Endothelial cell of umbilical vein (primary cell): Measurements from ENCODE around the gene CAMK2G.

Experiments used
- EZH2 ChIP-seq: IDR thresholded peaks from 2 replicates; pipeline ENCODE4 v1.6.1; 2012; ENCODE audit warnings: borderline replicate concordance, low read depth, mild to moderate bottlenecking, moderate library complexity, low read length, inconsistent platforms; ENCODE audit not compliant: severe bottlenecking
- POLR2A ChIP-seq: IDR thresholded peaks from 2 replicates; pipeline ENCODE4 v1.6.1; 2012; ENCODE audit warnings: low read depth, mild to moderate bottlenecking, control low read depth, low read length
- TF ChIP-seq, protein P1 (sequence below), 2 donors: IDR thresholded peaks; 1 replicate in 1 of 2; 2 replicates in 1 of 2; pipeline ENCODE4 v1.5.1; 2011; ENCODE audit warnings: low read length in 2 of 2, mild to moderate bottlenecking in 2 of 2, moderate library complexity in 2 of 2, control low read depth in 1 of 2, inconsistent platforms in 1 of 2, low read depth in 1 of 2; ENCODE audit not compliant: insufficient read depth in 1 of 2; ENCODE audit errors: extremely low read depth in 1 of 2

DNA sequence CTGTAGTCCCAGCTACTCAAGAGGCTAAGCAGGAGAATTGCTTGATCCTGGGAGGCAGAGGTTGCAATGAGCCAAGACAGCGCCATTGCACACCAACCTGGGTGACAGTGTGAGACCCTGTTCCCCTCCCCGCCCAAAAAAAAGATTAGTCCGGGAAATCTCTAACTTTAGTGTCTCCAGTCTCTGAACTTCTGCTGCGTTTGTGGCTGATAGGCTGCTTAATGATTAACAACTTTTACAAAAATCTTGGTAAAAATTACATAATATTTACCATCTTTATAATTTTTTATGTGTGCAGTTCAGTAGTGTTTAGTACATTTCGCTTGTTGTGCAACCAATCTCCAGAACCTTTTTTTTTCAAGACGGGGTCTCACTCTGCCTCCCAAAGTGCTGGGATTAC, 26.9 kb upstream of the CAMK2G start:
- TF ChIP-seq POLR2A = no peak
- no peak for TF ChIP-seq EZH2
- TF ChIP-seq, protein P1, sequence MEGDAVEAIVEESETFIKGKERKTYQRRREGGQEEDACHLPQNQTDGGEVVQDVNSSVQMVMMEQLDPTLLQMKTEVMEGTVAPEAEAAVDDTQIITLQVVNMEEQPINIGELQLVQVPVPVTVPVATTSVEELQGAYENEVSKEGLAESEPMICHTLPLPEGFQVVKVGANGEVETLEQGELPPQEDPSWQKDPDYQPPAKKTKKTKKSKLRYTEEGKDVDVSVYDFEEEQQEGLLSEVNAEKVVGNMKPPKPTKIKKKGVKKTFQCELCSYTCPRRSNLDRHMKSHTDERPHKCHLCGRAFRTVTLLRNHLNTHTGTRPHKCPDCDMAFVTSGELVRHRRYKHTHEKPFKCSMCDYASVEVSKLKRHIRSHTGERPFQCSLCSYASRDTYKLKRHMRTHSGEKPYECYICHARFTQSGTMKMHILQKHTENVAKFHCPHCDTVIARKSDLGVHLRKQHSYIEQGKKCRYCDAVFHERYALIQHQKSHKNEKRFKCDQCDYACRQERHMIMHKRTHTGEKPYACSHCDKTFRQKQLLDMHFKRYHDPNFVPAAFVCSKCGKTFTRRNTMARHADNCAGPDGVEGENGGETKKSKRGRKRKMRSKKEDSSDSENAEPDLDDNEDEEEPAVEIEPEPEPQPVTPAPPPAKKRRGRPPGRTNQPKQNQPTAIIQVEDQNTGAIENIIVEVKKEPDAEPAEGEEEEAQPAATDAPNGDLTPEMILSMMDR (IDR thresholded peaks at IDR 0.05; ENCODE audit: extremely low read depth in 1 of 2, insufficient read depth in 1 of 2, low read depth in 1 of 2, low read length in 2 of 2) = no peak
